GM21825 (cell line): ENCODE results near the gene CNFN.
"Not testable (repeated sequence)": the region's sequence is repeated elsewhere in the genome, so short reads cannot be mapped to it uniquely, and the experiment has no call there.

Experiments used
- ATAC-seq: cut with Tn5 transposase; IDR thresholded peaks from one replicate; pipeline ENCODE4 v1.9.1; 2021; ENCODE audit warnings: mild to moderate bottlenecking, moderate library complexity; ENCODE audit not compliant: unreplicated experiment

Gene CNFN

DNA sequence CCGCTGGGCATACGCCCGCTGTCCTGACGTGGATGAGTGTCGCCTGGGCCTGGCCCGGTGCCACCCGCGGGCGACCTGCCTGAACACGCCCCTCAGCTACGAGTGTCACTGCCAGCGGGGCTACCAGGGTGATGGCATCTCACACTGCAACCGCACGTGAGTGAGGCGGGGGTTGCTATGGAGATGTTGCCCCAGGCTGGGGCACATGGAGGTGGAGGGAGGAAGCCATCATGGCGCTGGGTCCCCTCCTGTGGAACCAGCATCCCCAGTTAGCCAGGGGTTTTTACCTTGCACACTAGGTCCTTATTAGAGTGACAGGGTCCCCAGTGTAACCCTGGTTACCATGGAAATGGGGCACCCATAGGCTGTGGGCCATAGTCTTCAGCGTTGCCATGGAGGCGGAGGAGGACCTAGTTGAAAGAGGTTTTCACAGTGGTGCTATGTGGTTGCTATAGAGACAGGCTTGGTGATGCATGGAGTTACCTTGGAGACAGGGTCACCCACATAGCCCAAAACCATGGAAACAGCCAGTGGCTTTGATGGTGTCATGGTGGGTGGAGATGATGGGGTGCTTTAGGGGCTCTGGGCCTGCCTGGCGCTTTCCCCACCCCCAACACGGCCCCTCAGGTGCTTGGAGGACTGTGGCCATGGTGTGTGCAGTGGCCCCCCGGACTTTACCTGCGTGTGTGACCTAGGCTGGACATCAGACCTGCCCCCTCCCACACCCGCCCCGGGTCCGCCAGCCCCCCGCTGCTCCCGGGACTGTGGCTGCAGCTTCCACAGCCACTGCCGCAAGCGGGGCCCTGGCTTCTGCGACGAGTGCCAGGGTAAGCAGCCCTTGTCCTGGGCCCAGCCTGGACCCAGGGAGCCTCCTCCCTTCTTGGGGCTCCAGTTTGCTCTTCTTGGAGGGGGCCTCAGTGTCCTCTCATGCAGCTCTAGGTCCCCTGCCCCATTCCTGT is 37.5 kb downstream of the CNFN start:
- ATAC-seq, result no peak

DNA sequence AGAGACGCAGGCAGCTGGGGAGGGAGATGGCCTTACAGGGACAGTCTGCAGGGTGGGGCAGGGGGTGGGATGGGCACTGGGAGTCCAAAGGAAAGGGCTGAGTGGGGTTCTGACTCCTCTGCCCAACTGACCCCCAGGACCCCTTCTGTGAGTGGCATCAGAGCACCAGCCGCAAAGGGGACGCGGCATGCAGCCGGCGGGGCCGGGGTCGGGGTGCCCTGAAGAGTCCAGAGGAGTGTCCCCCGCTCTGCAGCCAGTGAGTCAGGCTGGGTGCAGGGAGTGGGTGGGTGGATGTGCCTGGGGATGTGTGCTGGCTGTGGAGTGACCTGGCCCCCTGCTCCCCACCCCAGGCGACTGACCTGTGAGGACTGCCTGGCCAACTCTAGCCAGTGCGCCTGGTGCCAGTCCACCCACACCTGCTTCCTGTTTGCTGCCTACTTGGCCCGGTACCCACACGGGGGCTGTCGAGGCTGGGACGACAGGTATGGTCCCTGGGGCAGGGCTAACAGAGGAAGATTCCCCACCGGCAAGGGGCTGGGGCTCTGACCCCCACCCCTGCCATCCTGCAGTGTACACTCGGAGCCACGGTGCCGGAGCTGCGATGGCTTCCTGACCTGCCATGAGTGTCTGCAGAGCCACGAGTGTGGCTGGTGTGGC is 38.9 kb downstream of the CNFN start:
- ATAC-seq, result no peak

DNA sequence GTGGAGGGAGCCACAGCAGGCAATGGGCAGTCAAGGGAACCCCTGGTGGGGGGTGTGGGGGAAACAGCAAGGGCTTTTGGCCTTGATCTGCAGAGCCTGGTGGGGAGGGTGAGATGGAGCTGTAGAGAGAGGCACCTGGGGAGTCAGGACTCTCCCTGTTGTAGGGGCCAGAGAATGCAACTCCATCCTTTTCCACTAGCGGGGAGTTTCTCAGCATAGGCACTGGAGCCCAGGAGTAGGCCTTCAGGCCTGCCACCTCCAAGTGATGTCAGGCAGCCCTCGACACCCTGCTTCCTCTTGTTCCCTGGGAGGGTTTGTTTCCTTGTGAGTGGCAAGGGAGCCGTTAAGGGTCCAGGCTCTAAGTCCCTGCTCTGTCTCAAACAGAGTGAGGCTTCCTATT is 39.7 kb downstream of the CNFN start:
- ATAC-seq, result no peak

DNA sequence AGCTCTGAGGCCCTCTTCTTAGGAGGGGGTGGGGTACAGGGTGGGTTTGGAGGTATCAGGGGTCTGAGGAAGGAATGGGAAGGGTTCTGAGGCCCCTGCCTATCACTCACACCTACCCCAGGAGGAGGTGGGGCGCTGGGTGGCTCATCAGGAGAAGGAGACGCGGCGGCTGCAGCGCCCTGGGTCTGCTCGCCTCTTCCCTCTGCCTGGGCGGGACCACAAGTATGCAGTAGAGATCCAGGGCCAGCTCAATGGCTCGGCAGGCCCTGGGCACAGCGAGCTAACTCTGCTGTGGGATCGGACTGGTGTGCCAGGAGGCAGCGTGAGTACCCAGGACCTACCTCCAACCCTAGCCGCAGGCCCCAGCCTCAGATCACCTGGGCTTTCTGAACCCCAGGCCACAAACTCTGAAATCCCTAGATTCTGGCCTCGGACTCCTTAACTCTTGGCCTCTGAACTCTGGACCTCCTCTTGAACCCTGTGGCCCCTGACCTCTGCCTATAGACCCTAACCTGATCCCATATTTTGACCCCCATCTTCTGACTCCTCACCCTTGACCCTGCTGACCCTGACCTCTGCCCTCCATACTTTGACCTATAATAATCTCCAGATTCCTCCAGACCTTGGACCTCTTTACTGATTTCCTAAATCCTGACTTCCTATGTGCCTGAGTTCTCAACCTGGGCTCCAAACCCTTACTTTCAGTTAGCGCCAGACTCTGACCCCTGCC is 40.6 kb downstream of the CNFN start:
- no peak for ATAC-seq

DNA sequence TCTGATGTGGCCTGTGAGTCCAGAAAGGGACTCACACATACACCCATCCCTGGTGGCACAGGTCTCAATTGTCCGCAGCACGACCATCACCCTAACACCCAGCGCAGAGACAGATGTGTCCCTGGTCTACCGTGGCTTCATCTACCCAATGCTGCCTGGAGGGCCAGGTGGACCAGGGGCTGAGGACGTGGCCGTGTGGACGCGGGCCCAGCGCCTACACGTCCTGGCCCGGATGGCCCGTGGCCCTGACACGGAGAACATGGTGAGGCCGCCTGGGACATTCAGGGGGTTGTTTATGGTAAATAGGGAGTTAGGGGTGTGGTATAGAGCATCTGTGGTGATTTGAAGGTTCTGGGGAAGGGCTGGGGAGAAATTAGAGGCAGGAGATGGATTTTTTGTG is 41.9 kb downstream of the CNFN start:
- ATAC-seq, result no peak

DNA sequence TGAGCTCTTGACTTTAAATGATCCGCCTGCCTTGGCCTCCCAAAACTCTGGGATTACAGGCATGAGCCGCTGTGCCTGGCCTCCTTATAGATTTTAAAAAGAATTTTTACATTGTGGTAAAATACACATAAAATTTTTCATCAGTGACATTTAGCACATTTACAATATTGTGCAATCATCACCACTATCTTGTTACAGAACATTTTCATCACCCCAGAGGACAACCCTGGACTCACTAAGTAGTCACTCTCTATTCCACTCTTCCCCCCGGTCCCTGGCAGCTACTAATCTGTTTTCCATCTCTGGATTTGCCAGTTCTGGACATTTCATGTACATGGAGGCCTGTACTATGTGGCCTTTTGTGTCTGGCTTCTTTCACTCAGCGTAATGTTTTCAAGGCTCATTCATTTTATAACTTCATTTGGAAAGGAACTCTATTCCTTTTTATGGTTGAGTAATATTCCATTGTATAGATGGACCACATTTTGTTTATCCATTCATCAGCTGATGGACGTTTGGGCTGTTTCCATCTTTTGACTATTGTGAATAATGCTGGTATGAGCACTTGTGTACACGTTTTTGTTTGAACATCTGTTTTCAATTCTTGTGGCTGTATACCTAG is 44.8 kb downstream of the CNFN start:
- no peak for ATAC-seq

DNA sequence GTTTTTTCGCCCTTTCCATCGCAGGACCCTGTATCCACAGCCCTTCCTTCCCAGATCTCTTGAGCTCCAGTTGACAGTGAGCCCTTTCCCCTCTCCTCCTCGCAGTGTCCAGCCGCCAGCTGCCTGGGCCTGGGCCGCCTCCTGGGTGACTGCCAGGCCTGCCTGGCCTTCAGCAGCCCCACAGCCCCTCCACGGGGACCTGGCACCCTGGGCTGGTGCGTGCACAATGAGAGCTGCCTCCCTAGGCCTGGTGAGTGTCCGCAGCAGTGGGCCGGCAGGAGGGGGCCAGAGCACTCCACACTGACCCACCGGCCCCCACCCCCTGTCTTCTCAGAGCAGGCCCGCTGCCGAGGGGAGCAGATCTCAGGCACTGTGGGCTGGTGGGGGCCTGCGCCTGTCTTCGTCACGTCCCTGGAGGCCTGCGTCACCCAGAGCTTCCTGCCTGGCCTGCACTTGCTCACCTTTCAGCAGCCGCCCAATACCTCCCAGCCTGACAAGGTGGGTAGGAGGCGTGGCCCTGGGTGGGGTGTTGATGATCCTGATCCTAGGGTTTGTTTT is 45.7 kb downstream of the CNFN start:
- no peak for ATAC-seq

DNA sequence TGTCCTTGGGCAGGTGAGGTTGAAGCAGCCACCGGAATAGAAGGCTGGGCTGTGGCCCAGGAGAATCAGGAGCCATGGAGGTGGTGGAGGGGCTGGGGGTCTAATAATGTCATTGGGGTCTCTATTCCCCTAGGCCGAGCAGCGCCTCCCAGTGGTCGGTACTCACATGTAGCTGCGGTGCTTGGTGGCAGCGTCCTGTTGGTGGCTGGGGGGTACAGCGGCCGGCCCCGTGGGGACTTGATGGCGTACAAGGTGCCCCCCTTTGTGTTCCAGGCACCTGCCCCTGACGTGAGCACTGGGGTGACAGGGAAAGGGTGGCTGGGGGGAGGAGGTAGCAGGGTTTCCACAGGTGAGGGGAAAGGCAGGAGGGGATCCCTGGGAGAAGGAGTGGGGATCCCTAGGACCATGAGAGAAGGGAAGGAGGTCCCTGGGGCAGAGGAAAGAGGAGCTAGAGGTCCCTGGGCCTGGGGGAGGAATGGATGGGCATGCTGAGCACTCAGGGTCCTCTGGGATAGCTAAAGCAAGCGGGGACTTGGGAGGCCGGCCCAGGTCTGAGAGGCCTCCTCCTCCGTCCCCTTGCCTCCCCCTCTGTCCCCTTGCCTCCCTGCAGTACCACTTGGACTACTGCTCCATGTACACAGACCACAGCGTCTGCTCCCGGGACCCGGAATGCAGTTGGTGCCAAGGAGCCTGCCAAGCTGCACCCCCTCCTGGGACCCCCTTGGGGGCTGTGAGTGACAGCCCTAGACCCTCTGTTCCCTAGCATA is 46.6 kb downstream of the CNFN start:
- no peak for ATAC-seq

DNA sequence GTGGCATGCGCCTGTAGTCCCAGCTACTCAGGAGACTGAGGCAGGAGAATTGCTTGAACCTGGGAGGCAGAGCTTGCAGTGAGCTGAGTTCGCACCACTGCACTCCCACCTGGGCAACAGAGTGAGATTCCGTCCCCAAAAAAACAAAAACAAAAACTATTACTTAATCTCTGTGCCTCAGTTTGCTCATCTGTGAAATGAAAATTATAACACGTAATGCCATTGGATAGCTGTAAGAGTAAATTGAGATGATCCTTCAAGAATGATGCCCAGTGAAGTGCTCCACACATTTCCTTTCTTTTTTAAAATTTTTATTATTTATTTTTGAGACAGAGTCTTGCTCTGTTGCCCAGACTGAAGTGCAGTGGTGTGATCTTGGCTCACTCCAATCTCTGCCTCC is 50.2 kb downstream of the CNFN start:
- not testable (repeated sequence) for ATAC-seq

DNA sequence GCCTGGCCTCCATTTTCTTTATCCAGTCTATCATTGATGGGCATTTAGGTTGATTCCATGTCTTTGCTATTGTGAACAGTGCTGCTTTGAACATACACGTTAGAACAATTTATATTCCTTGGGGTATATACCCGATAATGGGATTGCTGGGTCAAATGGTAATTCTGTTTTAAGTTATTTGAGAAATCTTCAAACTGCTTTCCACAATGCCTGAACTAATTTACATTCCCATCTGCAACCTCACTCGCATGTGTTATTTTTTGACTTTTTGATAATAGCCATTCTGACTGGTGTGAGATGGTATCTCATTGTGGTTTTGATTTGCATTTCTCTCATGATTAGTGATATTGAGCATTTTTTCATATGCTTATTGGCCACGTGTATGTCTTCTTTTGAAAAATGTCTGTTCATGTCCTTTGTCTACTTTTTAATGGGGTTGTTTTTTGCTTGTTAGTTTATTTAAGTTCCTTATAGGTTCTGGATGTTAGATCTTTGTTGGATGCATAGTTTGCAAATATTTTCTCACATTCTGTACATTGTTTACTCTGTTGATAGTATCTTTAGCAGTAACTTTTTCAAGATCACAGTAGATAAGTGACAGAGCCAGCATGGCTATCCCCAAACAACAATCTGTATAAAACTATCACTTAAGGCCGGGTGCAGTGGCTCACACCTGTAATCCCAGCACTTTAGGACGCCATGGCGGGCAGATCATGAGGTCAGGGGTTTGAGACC is 50.8 kb downstream of the CNFN start:
- ATAC-seq, result not testable (repeated sequence)
